ENCODE measurements around the gene CDC25A. TPM values are rescaled to one million over a fixed set of nuclear protein-coding genes. Genes with fewer than 3 reads are reported as not detected.

CDC25A gene
- total RNA-seq, 1 donor from 2014 or later = 1.8 TPM

- no peaks in the 10 kb centered on the region for H3K9me3 Mint-ChIP-seq
- no peaks in the 10 kb centered on the region for H3K27me3 Mint-ChIP-seq
- H3K4me3 Mint-ChIP-seq = no peak overlapping the region
- ATAC-seq (ENCODE audit: low read depth) = no peak
- CTCF ChIA-PET = no interaction called here
- no peak for TF ChIP-seq CTCF (IDR thresholded peaks at IDR 0.05)
- no peaks in the 10 kb centered on the region for H3K36me3 Mint-ChIP-seq (ENCODE audit: low read depth)
- peaks cover 5% of the 10 kb centered on the region for H3K4me1 Mint-ChIP-seq
- intact Hi-C loops (cut with micrococcal nuclease) = no loop called here
- H3K27ac Mint-ChIP-seq = no peak overlapping the region
- no peak for DNase-seq
- POLR2A ChIA-PET = no interaction called here
Observed at GRCh38 chr3:48107227-48107626, 81.0 kb downstream of the CDC25A start.

Other genes with a start within 250 kb of the CDC25A start
- gene MAP4, start 172.0 kb downstream of the CDC25A start, total RNA-seq = 152 TPM in 2 replicates
- gene CAMP, start 35.1 kb upstream of the CDC25A start, total RNA-seq = 0.29 TPM in 1 of 2 replicates, not detected in the other
- 12.4 and 19.2 TPM in 2 replicates for gene ZNF589, start 52.7 kb upstream of the CDC25A start, total RNA-seq
- gene NME6, start 113.0 kb upstream of the CDC25A start, total RNA-seq = 39.0 and 39.1 TPM in 2 replicates
- gene SPINK8, start 145.2 kb upstream of the CDC25A start, total RNA-seq = not detected in 2 replicates
- gene FBXW12, start 183.8 kb upstream of the CDC25A start, total RNA-seq = not detected in 2 replicates
- gene PLXNB1, start 241.7 kb upstream of the CDC25A start, total RNA-seq = 3.5 and 5.4 TPM in 2 replicates

Measured in activated B cell treated with CpG ODN at 0.5 μM for 24 hours (primary cell).